Activated CD4-positive, alpha-beta T cell treated with anti-CD3 and anti-CD28 coated beads, Interleukin-2, Interleukin-4, amounts not matched to agents 100 ng/mL and 50 ng/mL, durations not matched to agents 16 hours and 8 hours (primary cell): ENCODE results near the gene PTPMT1.
"Not testable (repeated sequence)": the region's sequence is repeated elsewhere in the genome, so short reads cannot be mapped to it uniquely, and the experiment has no call there.

Source experiments
- DNase-seq: peaks from one replicate; pipeline ENCODE4 v3.0.0-alpha.2; 2020; ENCODE audit warnings: low spot score

The PTPMT1 gene

GRCh38 chr11:47546274-47546673 is 19.1 kb upstream of the PTPMT1 start:
- not testable (repeated sequence) for DNase-seq

- no peak for DNase-seq
These were observed 14.9 kb upstream of the PTPMT1 start for GRCh38 chr11:47550288-47551047.

GRCh38 chr11:47551086-47551485 is 14.3 kb upstream of the PTPMT1 start:
- peak; percentile 34 for DNase-seq

DNA sequence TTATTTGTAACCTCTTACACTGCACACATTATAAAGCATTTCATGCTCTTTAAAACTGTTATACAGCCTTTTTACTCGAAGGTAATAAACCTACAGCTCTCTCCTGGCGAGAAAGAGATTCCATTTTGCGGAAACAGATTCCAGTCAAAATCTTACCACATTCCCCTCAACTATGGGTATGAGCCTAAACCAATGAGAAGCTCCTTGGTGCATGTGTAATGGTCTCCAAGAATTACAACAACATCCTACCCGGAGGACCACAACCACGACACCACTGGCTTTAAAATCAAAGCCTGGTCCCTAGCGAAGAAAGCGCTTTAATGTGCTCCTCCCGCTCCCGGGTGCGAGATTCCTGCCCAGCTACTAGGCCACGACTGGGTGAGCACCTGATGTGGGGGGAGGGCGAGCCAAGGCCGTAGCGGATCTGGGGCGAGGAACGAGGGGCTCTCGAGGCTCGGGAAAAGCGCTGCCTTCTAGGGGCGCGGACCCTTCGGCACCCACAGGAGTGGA is 13.3 kb upstream of the PTPMT1 start:
- peak; percentile 19 for DNase-seq

- DNase-seq = peak; percentile 93
These were observed 12.6 kb upstream of the PTPMT1 start, which contains the start of gene CELF1 for GRCh38 chr11:47552566-47553405. CELF1 (minus strand) TSS chr11:47553132; CDS start chr11:47499523, 53,609 bp downstream.

DNA sequence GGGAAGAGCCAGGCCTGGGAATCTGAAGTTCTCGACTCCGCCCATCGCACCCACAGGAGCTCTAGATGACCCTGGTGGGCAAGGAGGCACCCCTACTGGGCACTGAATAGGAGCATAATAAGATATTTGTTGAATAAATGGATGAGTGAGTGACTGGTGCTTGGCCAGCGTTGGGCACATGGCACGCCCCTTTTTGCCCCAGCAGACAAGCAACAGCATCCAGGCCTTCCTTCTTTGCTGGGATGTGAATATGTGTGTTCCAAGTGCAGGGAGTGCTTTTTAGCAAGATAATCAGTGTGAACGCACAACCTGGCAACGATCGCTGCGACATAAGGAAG is 12.0 kb upstream of the PTPMT1 start:
- DNase-seq = no peak

DNA sequence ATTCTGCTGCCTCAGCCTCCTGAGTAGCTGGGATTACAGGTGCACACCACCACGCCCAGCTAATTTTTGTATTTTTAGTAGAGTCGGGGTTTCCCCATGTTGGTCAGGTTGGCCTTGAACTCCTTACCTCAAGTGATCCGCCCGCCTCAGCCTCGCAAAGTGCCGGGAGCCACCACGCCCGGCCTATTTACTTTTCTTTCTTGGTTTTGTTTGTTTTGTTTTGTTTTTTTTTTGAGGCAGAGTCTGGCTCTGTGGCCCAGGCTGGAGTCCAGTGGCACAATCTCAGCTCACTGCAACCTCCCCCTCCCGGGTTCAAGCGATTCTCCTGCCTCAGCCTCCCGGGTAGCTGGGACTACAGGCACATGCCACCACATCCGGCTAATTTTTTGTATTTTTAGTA is 8.4 kb upstream of the PTPMT1 start:
- DNase-seq = not testable (repeated sequence)

GRCh38 chr11:47558695-47559094 is 6.7 kb upstream of the PTPMT1 start:
- no peak for DNase-seq

- no peak for DNase-seq
These were observed 5.0 kb upstream of the PTPMT1 start for GRCh38 chr11:47560426-47560825.

DNA sequence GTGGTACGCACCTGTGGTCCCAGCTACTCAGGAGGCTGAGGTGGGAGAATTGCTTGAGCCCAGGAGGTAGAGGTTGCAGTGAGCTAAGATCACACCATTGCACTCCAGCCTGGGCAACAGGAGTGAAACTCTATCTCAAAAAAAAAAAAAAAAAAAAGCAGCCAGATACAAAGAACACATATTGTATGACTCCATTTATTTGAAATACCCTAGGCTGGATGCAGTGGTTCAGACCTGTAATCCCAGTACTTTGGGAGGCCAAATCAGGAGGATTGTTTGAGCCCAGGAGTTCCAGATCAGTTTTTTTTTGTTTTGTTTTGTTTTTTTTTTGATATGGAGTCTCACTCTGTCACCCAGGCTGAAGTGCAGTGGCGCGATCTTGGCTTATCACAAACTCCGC is 3.0 kb upstream of the PTPMT1 start:
- not testable (repeated sequence) for DNase-seq

GRCh38 chr11:47564366-47564765 is 1.0 kb upstream of the PTPMT1 start:
- DNase-seq = not testable (repeated sequence)

- DNase-seq = no peak
These were observed 463 bp upstream of the PTPMT1 start for GRCh38 chr11:47564933-47565339.

- no peak for DNase-seq
These were observed 825 bp downstream of the PTPMT1 start for GRCh38 chr11:47566149-47566698.

DNA sequence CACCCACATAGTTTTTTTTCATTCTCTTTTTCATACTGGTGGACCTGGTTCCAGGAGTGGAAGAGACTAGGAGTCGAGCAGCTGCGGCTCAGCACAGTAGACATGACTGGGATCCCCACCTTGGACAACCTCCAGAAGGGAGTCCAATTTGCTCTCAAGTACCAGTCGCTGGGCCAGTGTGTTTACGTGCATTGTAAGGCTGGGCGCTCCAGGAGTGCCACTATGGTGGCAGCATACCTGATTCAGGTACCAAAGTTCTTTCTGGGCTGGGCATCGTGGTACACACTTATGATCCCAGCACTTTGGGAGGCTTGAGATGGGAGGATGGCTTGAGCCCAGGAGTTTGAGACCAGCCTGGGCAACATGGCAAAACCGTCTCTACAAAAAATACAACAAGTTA is 4.2 kb downstream of the PTPMT1 start:
- no peak for DNase-seq

DNA sequence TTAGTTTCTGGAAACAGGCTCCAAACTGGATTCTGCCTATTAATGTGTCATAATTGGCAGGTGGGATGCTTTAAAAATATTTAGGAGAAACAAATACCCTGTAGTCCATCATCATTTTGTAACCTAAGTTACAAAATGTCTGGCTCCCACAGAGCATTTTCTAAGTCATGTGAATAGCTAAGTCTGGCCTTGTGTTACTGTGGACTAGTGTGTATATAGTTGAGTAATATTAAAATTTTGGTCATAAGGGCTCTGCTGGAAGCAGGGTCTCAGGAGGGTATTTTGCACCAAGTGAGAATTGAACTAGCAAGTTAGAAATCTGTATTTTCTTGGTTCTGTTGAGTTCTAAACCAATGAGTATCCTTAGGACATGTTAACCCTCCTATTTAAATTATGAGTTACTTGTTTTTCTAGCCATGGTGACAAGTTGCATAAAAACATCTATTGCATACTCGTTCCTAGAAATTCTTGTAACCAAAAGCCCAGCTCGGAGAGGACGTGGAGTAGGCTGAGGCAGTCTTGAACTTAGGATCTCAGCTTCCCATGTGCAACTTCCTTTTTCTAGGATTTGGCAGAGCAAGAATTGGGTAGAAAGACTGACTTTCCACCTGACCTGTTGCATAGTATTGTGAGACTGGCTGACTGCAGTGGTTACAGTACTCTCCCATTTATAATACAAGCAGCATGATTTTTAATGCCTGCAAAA is 5.4 kb downstream of the PTPMT1 start:
- no peak for DNase-seq

- DNase-seq = no peak
These were observed 5.9 kb downstream of the PTPMT1 start for GRCh38 chr11:47571357-47571729.

DNA sequence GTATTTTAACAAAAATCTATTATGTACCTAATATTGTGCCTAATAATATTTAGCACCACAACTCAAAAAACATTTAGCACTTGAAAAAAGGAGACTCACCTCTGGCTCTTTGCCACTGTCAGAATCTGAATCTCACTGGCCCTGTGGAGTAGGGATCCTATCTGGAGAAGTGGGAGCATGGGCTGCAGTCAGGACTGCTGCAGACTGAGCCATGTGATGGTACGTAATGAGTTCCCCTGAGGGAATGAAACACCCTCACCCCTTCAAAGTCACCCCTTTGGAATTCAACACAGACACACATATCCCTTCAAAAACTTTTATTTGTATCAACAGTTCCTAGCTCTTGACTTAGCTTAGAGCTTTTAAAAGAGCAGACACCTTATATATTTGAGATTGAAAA is 6.5 kb downstream of the PTPMT1 start:
- no peak for DNase-seq

GRCh38 chr11:47572715-47573255 is 7.4 kb downstream of the PTPMT1 start:
- DNase-seq = no peak

DNA sequence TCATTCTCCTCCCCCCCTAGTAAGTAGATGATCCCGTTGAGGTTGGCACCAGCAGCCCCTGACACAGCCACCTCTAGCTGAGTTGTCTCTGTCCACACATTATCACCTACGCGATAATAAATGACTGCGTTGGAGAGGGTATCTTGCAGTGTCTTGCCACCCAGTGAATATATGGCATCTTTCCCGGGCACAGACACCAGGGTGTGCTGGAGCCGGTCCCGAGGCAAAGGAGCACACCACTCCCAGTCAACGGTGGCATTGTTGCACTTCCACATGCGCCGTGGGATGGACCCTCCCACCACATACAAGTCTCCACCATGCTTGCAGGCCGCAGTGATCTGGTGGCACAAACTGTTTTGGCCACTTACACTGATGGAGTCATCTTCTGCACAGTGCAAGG is 7.9 kb downstream of the PTPMT1 start:
- no peak for DNase-seq

GRCh38 chr11:47577460-47578041 is 12.2 kb downstream of the PTPMT1 start:
- DNase-seq = no peak
